HCT116 (cell line): ENCODE results near the gene MTA3. TPM values are rescaled to one million over a fixed set of nuclear protein-coding genes. Genes with fewer than 3 reads are reported as not detected.

Source experiments
- ATAC-seq: fragments of 200-7000 bp; cut with Tn5 transposase; 2 replicates; pipeline ENCODE4 v1.9.1; 2020; ENCODE audit warnings: mild to moderate bottlenecking, moderate library complexity
- BruUV-seq: library from RNA; stranded (reverse); fragments of 400-500 nt; replicated peaks from 2 replicates; lab custom pipeline; 2021; lab: Mats Ljungman, UMichigan
- CTCF ChIA-PET: fragments of 300-600 bp; sonication (Branson Sonifier 250); formaldehyde crosslinking; loops from one replicate; lab custom pipeline; 2021; ENCODE audit warnings: antibody characterized with exemption; lab: Charles Lee
- POLR2A ChIA-PET: fragments of 300-600, 350-600 bp; sonication (Branson Sonifier 250); formaldehyde crosslinking; loops from one replicate; lab custom pipeline; 2021; ENCODE audit warnings: antibody characterized with exemption; lab: Charles Lee
- RAD21 ChIA-PET, 2 experiments: fragments of 300-600 bp; sonication (Branson Sonifier 250); formaldehyde crosslinking; loops; one replicate each; lab custom pipeline; 2023; ENCODE audit warnings: low total read pairs in 2 of 2; ENCODE audit not compliant: uncharacterized antibody in 2 of 2, unreplicated experiment in 2 of 2, low non-redundant PET in 1 of 2; lab: Charles Lee
- DNase-seq: peaks from one replicate; pipeline ENCODE4 v3.0.0-alpha.2; 2010; ENCODE audit warnings: low read depth, low spot score
- H2AFZ ChIP-seq: fragments of 200-600 bp; shearing (Covaris generic), sonication (generic); 2 replicates; pipeline ENCODE4 v1.6.1; 2017; ENCODE audit warnings: low read depth, mixed run types, mixed read lengths, antibody characterized with exemption, low read length; ENCODE audit not compliant: poor library complexity, severe bottlenecking
- H3K27ac ChIP-seq: 2 replicates; pipeline ENCODE4 v1.5.1; 2012; ENCODE audit warnings: low read depth, low read length
- H3K27me3 ChIP-seq: fragments of 200-600 bp; sonication (generic); 2 replicates; pipeline ENCODE4 v1.6.1; 2016; ENCODE audit warnings: mixed run types, low read length, mixed read lengths; ENCODE audit not compliant: insufficient read depth
- H3K36me3 ChIP-seq, 2 experiments: fragments of 200-500 bp in 1 of 2; fragments of 200-600 bp in 1 of 2; sonication (Bioruptor generic) in 1 of 2; sonication (generic) in 1 of 2; 2 replicates each; pipeline versions ENCODE4 v1.5.1 to v1.6.1; 2014 to 2016; ENCODE audit warnings: low read length in 2 of 2, inconsistent platforms in 1 of 2, mixed read lengths in 1 of 2, mixed run types in 1 of 2; ENCODE audit not compliant: insufficient read depth in 2 of 2, control insufficient read depth in 1 of 2
- H3K4me1 ChIP-seq, 2 experiments: fragments of 200-600 bp in 1 of 2; sonication (generic) in 1 of 2; 2 replicates each; pipeline versions ENCODE4 v1.5.1 to v1.6.1; 2012 to 2017; ENCODE audit warnings: low read length in 2 of 2, inconsistent platforms in 1 of 2, mild to moderate bottlenecking in 1 of 2, mixed read lengths in 1 of 2, mixed run types in 1 of 2, moderate library complexity in 1 of 2; ENCODE audit not compliant: insufficient read depth in 2 of 2, control insufficient read depth in 1 of 2
- H3K4me2 ChIP-seq: fragments of 200-600 bp; sonication (generic); 2 replicates; pipeline ENCODE4 v1.6.1; 2017; ENCODE audit warnings: mixed run types, low read length, mixed read lengths
- H3K4me3 ChIP-seq, 2 experiments: fragments of 200-600 bp in 1 of 2; sonication (generic) in 1 of 2; replicated peaks in 1 of 2; 2 replicates each; pipeline ENCODE4 v1.5.1; 2011 to 2016; ENCODE audit warnings: low read length in 2 of 2, control low read depth in 1 of 2, low read depth in 1 of 2, mild to moderate bottlenecking in 1 of 2, mixed read lengths in 1 of 2, mixed run types in 1 of 2
- H3K79me2 ChIP-seq: fragments of 200-600 bp; sonication (generic); 2 replicates; pipeline ENCODE4 v1.6.1; 2017; ENCODE audit warnings: mild to moderate bottlenecking, mixed run types, low read length, moderate library complexity, mixed read lengths; ENCODE audit not compliant: insufficient read depth
- H3K9ac ChIP-seq: fragments of 200-600 bp; sonication (generic); 2 replicates; pipeline ENCODE4 v1.6.1; 2016; ENCODE audit warnings: low read length, mixed read lengths
- H3K9me2 ChIP-seq: fragments of 200-600 bp; sonication (generic), shearing (Covaris generic); 2 replicates; pipeline ENCODE4 v1.6.1; 2017; ENCODE audit warnings: mixed run types, mild to moderate bottlenecking, moderate library complexity; ENCODE audit not compliant: insufficient read depth
- H3K9me3 ChIP-seq, 2 experiments: fragments of 200-500 bp in 1 of 2; fragments of 200-600 bp in 1 of 2; sonication (Bioruptor generic) in 1 of 2; sonication (generic) in 1 of 2; 2 replicates each; pipeline ENCODE4 v1.6.1; 2014 to 2017; ENCODE audit warnings: low read length in 2 of 2, mixed read lengths in 2 of 2, inconsistent platforms in 1 of 2, low read depth in 1 of 2, mild to moderate bottlenecking in 1 of 2, mixed run types in 1 of 2, moderate library complexity in 1 of 2; ENCODE audit not compliant: control insufficient read depth in 1 of 2, insufficient read depth in 1 of 2
- H4K20me1 ChIP-seq: fragments of 200-600 bp; sonication (generic), shearing (Covaris generic); 2 replicates; pipeline ENCODE4 v1.6.1; 2017; ENCODE audit warnings: mixed run types, mild to moderate bottlenecking, moderate library complexity; ENCODE audit not compliant: insufficient read depth
- ELF1 ChIP-seq: IDR thresholded peaks from 2 replicates; pipeline ENCODE4 v1.6.1; 2012; ENCODE audit warnings: low read depth, borderline replicate concordance
- EZH2phosphoT487 ChIP-seq: fragments of 200-600 bp; IDR thresholded peaks from 2 replicates; pipeline ENCODE4 v1.6.1; 2018; ENCODE audit warnings: antibody characterized with exemption, borderline replicate concordance
- POLR2A ChIP-seq: IDR thresholded peaks from 2 replicates; pipeline ENCODE4 v1.7.0; 2011; ENCODE audit warnings: borderline replicate concordance; ENCODE audit not compliant: insufficient read depth, insufficient read length; ENCODE audit errors: extremely low read depth
- POLR2AphosphoS5 ChIP-seq: IDR thresholded peaks from 2 replicates; pipeline ENCODE4 v1.6.1; 2011; ENCODE audit warnings: mild to moderate bottlenecking, low read depth, low read length, moderate library complexity
- RAD21 ChIP-seq: IDR thresholded peaks from 2 replicates; pipeline ENCODE4 v1.6.1; 2012; ENCODE audit warnings: low read depth, mild to moderate bottlenecking
- ZFX ChIP-seq: fragments of 450-650 bp; IDR thresholded peaks from 2 replicates; pipeline ENCODE4 v1.6.1; 2017
- ZNF274 ChIP-seq: fragments of 200-500 bp; sonication (Bioruptor generic); IDR thresholded peaks from 2 replicates; pipeline ENCODE4 v1.6.1; 2014; ENCODE audit warnings: mild to moderate bottlenecking, low read depth, low read length, inconsistent platforms
- intact Hi-C: fragments of 100-400 bp; cut with micrococcal nuclease; formaldehyde crosslinking; loops from 2 replicates; pipeline ENCODE4 v1.10.0; 2022
- total RNA-seq: library from RNA; stranded (reverse); gene quantifications from one replicate; pipeline ENCODE4 v1.2.1, GENCODE V29; 2021; ENCODE audit not compliant: unreplicated experiment
- TF ChIP-seq, protein P1 (sequence below), 3 experiments: fragments of 200-600 bp in 1 of 3; sonication (generic) in 1 of 3; IDR thresholded peaks in 2 of 3; conservative IDR thresholded peaks in 1 of 3; 2 replicates each; pipeline ENCODE4 v1.5.1; 2012 to 2017; ENCODE audit warnings: low read depth in 2 of 3, low read length in 2 of 3, antibody characterized with exemption in 1 of 3, borderline replicate concordance in 1 of 3, control low read depth in 1 of 3, mild to moderate bottlenecking in 1 of 3, mixed read lengths in 1 of 3, mixed run types in 1 of 3, moderate library complexity in 1 of 3; ENCODE audit not compliant: insufficient read depth in 1 of 3
- TF ChIP-seq, protein P2 (sequence below): IDR thresholded peaks from 2 replicates; pipeline ENCODE4 v1.6.1; 2012

Gene MTA3
- total RNA-seq, 1 experiment from 2014 or later, result 46.3 TPM

- TF ChIP-seq, protein P1, sequence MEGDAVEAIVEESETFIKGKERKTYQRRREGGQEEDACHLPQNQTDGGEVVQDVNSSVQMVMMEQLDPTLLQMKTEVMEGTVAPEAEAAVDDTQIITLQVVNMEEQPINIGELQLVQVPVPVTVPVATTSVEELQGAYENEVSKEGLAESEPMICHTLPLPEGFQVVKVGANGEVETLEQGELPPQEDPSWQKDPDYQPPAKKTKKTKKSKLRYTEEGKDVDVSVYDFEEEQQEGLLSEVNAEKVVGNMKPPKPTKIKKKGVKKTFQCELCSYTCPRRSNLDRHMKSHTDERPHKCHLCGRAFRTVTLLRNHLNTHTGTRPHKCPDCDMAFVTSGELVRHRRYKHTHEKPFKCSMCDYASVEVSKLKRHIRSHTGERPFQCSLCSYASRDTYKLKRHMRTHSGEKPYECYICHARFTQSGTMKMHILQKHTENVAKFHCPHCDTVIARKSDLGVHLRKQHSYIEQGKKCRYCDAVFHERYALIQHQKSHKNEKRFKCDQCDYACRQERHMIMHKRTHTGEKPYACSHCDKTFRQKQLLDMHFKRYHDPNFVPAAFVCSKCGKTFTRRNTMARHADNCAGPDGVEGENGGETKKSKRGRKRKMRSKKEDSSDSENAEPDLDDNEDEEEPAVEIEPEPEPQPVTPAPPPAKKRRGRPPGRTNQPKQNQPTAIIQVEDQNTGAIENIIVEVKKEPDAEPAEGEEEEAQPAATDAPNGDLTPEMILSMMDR (IDR thresholded peaks at IDR 0.05 in 2 of 3, conservative IDR thresholded peaks at IDR 0.05 in 1 of 3; ENCODE audit: borderline replicate concordance in 1 of 3, insufficient read depth in 1 of 3, low read depth in 2 of 3, low read length in 2 of 3), result no peak
- ChIA-PET POLR2A (interaction anchor here (0.7 kb wide), 1 partner anchor 404 kb away, joined by 4 read pairs; no protein-coding TSS in a partner anchor), RAD21 (no interaction called here)
Measured at GRCh38 chr2:42775810-42776209, 207.4 kb downstream of the MTA3 start.

GRCh38 chr2:42777883-42778805, 209.7 kb downstream of the MTA3 start:
- DNase-seq (no peak), ATAC-seq (no peak)
- no peaks in the 10 kb centered on the region for H3K79me2 ChIP-seq
- H3K9me2 ChIP-seq, result no peaks in the 10 kb centered on the region
- intact Hi-C loops, result loop anchor here (10.0 kb wide), 1 partner anchor 283 kb away; the partner anchor contains the start of gene KCNG3
- TF ChIP-seq ZFX (no peak), ZNF274 (no peak), RAD21 (no peak), ELF1 (no peak), POLR2AphosphoS5 (no peak), POLR2A (no peak), EZH2phosphoT487 (no peak)
- TF ChIP-seq, protein P2, sequence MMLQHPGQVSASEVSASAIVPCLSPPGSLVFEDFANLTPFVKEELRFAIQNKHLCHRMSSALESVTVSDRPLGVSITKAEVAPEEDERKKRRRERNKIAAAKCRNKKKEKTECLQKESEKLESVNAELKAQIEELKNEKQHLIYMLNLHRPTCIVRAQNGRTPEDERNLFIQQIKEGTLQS, result no peak
- H3K4me3 ChIP-seq, result no peak overlapping the region
- no peaks in the 10 kb centered on the region for H3K4me1 ChIP-seq
- no peak overlapping the region for H3K9ac ChIP-seq
- BruUV-seq, result no TSS peak
- no peak overlapping the region for H2AFZ ChIP-seq
- CTCF ChIA-PET, result no interaction called here
- H3K36me3 ChIP-seq, result no peaks in the 10 kb centered on the region
- no peak overlapping the region for H3K4me2 ChIP-seq
- H3K27me3 ChIP-seq, result no peaks in the 10 kb centered on the region
- 0 out of 4 replicates have a peak, but pooled peaks cover 0 to 5% of the 10 kb centered on the region in 2 experiments for H3K9me3 ChIP-seq
- H4K20me1 ChIP-seq, result no peaks in the 10 kb centered on the region
- POLR2A ChIA-PET, result interaction anchor here (0.7 kb wide), 1 partner anchor 31 kb away, joined by 10 read pairs; no protein-coding TSS in a partner anchor
- RAD21 ChIA-PET, result no interaction called here
- no peak overlapping the region for H3K27ac ChIP-seq

More at GRCh38 chr2:42775810-42776209, 207.4 kb downstream of the MTA3 start:
- intact Hi-C loops, result loop anchor here (10.0 kb wide), 1 partner anchor 281 kb away; the partner anchor contains the start of gene KCNG3
- Histone ChIP-seq H4K20me1 (no peaks in the 10 kb centered on the region), H3K27ac (no peak overlapping the region), H3K79me2 (no peaks in the 10 kb centered on the region), H3K9ac (no peak overlapping the region), H3K9me3 (0 out of 4 replicates have a peak, but pooled peaks cover 0 to 5% of the 10 kb centered on the region in 2 experiments), H3K36me3 (no peaks in the 10 kb centered on the region), H3K4me3 (no peak overlapping the region), H3K9me2 (no peaks in the 10 kb centered on the region), H2AFZ (no peak overlapping the region), H3K4me2 (no peak overlapping the region), H3K27me3 (no peaks in the 10 kb centered on the region), H3K4me1 (peaks cover 0 to under 1% of the 10 kb centered on the region in 2 experiments; a peak in 1 of 4 replicates)
- ATAC-seq, result no peak
- BruUV-seq, result no TSS peak
- CTCF ChIA-PET, result no interaction called here
- no peak for DNase-seq
